Activated naive CD4-positive, alpha-beta T cell treated with anti-CD3 and anti-CD28 coated beads, Interleukin-2, amount 50 U/mL, for 72 hours (primary cell): ENCODE results near the gene MVB12B. TPM values are rescaled to one million over a fixed set of nuclear protein-coding genes. Genes with fewer than 3 reads are reported as not detected.

Source experiments
- ATAC-seq, 2 donors: fragments of 150-1000 bp; cut with Tn5 transposase; 2 replicates each; pipeline ENCODE4 v1.10.0; 2021; ENCODE audit warnings: mild to moderate bottlenecking in 2 of 2, moderate library complexity in 2 of 2
- DNase-seq, 2 donors: peaks; one replicate each; pipeline ENCODE4 v3.0.0; 2021 to 2022; ENCODE audit warnings: low spot score in 2 of 2
- H3K27ac Mint-ChIP-seq, 2 donors: one replicate each; pipeline ENCODE4 v1.8.0; 2022; ENCODE audit warnings: mild to moderate bottlenecking in 2 of 2, mixed read lengths in 2 of 2
- H3K36me3 Mint-ChIP-seq, 2 donors: one replicate each; pipeline ENCODE4 v1.8.0; 2022; ENCODE audit warnings: mixed read lengths in 2 of 2
- H3K9me3 Mint-ChIP-seq, 2 donors: one replicate each; pipeline ENCODE4 v1.8.0; 2022; ENCODE audit warnings: mixed read lengths in 2 of 2
- total RNA-seq, 2 donors: library from RNA; stranded (reverse); gene quantifications; one replicate each; pipeline ENCODE4 v1.2.3, GENCODE V29; 2022

The MVB12B gene
- total RNA-seq, 2 donors from 2014 or later, result 1.4 to 2.3 TPM

DNA sequence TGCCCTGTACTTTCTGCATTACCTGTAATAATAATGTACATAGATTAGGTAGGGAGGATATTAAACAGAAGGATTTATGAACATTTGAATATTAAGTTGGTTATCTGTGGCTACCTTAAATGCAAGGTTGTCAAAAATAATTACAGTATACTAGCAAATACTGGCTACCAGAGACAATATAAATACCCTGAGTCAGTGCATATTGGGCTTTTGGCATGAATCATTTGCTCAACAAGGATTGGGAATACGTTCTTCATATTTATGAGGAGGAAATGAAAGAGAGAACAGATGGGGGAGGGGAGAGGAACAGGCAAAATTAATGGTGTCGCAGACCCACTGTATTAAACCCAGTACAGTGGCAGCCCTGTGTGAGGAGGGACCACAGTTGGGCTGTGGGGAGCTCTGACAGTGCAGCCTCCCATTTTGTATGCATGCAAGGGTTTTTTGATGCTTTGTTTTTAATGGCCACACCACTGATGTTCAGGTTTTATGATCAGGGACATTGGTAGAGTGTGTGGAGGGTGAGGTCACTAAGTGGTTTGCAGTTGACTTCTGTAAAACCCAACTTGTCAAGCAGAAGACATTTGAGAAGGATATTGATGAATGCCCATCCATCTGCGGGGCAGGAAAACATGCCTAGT is 56.9 kb downstream of the MVB12B start:
- Mint-ChIP-seq H3K27ac (no peak overlapping the region), H3K9me3 (no peaks in the 10 kb centered on the region), H3K36me3 (no peaks in the 10 kb centered on the region)
- ATAC-seq (no peak), DNase-seq (no peak)

DNA sequence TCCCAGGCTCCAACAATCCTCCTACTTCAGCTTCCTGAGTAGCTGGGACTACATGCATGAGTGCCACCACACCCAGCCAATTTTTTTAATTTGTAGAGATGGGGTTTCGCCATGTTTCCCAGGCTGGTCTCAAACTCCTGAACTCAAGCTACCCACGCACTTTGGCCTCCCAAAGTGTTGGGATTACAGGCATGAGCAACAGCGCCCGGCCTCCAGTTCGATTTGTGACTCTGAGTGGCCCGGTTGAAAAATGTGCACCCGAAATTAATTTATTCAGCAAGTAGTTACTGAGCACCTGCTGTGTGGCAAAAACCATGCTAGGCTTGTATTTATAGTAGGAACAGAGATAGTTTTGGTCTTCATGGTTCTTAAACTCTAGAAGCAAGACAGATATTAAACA is 58.3 kb downstream of the MVB12B start:
- ATAC-seq (no peak), DNase-seq (no peak)
- no peaks in the 10 kb centered on the region for H3K36me3 Mint-ChIP-seq
- H3K27ac Mint-ChIP-seq, result no peak overlapping the region
- no peaks in the 10 kb centered on the region for H3K9me3 Mint-ChIP-seq

DNA sequence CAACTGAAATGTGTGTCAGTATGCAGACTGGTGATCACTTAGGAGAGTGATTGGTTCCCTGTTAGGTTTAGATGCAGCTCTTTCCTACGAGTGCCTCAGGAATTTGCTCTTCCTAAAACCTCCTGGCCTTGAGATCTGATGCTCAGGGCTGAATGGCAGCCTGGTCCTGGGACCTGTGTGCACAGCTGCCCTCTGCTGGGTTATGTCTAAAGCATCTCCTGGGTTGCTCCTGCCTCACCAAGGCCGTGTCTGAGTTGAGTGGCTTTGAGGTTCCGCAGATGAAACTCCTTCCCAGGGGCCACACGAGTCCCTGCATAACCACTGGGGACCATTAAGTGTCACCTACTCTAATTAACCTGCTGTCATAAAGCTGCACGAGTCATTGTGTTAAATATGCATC is 59.5 kb downstream of the MVB12B start:
- ATAC-seq, result peak in 1 of 2 donors; percentile 41
- H3K27ac Mint-ChIP-seq, result no peak overlapping the region
- no peak for DNase-seq
- no peaks in the 10 kb centered on the region for H3K36me3 Mint-ChIP-seq
- no peaks in the 10 kb centered on the region for H3K9me3 Mint-ChIP-seq

DNA sequence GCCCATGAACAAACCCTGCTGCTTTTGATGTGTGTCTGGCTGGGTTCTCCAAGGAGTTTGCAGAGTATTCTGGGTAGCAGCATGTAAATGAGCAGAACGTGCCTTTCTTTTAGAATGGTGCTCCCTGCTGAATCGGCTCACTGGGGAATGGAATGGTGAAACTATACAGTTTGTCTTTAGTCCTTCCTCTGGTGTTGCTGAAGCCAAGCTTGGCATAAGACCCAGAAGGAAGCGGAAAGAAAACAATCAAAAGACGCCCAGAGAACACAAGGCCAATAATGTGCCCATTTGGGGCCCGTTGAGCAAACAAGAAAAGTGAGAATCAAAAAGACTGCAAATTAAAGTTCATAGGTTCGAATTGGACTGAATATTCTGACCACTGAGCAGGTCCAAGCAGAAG is 60.1 kb downstream of the MVB12B start:
- Mint-ChIP-seq H3K36me3 (no peaks in the 10 kb centered on the region), H3K9me3 (no peaks in the 10 kb centered on the region), H3K27ac (no peak overlapping the region)
- ATAC-seq (no peak), DNase-seq (no peak)

DNA sequence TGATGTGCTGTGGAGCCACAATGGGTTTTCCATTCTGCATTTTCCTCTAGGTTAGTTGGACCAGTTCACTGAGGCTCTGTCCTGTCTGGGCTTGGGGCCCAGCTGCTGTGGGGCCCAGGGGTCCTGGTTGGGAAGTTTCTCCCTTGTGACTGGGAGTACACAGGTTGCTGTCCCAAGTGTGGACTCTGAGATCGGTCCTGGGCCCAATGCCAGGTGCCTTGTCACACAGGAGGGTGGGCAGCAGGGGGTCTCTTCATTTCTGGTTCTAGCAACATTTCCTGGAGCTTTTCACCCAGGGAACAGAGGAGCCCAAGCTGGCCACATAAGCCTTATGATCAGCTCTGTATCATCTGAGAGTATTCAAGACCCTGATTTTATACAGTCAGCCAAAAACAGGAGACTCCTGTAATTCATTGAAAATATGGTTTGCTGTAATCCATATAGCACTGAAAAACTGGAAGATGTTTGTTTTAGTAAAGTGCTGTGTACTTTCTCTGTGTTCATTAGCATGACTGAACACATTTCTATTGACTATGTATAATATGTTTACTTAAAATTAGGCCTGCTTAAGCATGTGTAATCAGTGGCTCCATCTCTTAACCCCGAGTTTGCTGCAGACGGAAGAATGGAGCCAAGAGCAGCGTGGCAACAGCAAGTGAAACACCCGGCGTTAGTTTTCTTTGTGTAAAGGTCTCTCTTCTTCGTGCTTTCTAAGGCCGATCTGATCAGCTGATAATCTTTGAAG is 62.5 kb downstream of the MVB12B start:
- H3K27ac Mint-ChIP-seq, result no peak overlapping the region
- no peaks in the 10 kb centered on the region for H3K36me3 Mint-ChIP-seq
- DNase-seq, result no peak
- no peaks in the 10 kb centered on the region for H3K9me3 Mint-ChIP-seq
- ATAC-seq, result no peak

DNA sequence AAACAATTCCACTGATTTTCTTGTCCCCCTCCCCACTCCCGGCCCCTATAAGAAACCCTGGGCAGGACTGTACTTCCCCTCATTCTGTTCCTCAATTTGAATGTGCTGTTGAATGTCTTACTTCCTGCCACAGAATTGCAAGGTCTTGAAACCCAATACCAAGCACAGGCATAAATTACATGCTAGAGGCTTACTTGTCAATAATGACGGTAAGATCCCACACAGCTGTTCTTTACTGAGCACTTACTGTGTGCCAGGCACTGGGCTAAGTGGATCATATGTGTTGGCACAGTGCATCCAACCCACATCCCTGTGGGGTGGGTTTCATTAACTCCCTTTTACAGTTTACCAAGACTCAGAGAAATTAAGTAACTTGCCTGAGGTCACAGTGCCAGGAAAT is 63.4 kb downstream of the MVB12B start:
- DNase-seq (no peak), ATAC-seq (no peak)
- Mint-ChIP-seq H3K36me3 (no peaks in the 10 kb centered on the region), H3K27ac (no peak overlapping the region), H3K9me3 (no peaks in the 10 kb centered on the region)

DNA sequence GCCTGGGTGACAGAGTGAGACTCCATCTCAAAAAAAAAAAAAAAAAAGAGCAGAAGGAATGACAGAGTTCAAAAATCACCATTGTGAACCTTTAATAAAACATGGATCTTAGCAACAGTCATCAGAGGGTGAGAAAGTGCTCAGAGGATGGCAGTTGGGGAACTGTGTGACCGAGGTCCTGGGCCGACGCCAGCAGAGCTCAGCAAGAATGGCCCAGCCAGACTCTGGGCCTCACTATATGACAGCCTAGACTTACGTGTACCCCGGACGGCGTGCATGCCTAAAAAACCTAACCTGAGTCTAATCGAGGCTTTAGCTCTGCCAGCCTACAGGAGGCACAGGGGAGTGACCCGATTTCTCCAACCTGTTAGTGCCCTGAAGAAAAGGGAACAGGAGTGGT is 64.3 kb downstream of the MVB12B start:
- DNase-seq (no peak), ATAC-seq (no peak)
- H3K27ac Mint-ChIP-seq, result peak overlapping the region in 1 of 2 donors; percentile 4
- no peaks in the 10 kb centered on the region for H3K36me3 Mint-ChIP-seq
- no peaks in the 10 kb centered on the region for H3K9me3 Mint-ChIP-seq

DNA sequence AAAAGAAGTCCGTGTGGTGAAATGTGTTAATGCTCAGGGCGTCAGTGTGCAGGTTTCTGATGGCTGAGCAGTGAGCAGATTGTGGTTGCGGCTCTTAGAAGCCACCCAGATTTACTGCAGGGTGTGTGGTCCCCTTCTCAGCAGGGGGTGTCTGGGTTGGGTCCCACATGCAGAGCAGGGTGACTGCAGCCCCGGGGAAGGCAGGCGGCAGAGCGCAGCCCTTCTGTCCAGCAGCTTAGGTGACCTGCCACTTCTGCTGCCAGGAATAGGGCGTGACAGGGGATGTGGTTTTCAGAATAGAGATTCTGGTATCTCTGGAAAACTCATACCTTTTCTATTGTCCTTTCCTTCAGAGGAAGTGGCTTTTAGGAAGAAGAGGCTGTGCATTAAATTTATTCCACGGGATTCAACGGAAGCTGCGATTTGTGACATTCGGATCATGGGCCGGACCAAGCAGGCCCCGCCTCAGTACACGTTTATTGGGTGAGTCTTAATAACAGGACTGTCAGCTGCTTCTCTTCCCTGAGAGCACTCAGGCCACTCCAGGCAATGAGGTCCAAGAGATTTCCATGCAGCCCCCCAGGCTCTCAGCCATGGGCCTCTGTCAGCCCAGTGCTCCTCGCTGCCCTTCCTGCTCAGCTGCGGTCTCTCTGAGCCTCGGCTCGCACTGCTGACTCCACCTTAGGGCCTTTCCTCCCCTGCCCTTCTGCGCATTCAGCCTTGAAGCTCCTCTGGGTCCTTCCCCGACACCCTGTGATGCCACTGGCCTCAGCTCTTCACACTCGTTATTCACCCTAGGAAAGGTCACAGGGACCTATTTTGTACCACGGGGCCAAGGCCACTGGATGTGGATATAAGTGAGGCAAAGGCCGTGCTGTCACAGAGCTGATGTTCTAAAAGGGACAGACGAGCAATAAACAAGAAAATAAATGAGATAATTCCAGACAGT is 65.4 kb downstream of the MVB12B start:
- H3K9me3 Mint-ChIP-seq, result no peaks in the 10 kb centered on the region
- no peaks in the 10 kb centered on the region for H3K36me3 Mint-ChIP-seq
- ATAC-seq (no peak), DNase-seq (no peak)
- H3K27ac Mint-ChIP-seq, result peak overlapping the region in 1 of 2 donors; percentile 4

DNA sequence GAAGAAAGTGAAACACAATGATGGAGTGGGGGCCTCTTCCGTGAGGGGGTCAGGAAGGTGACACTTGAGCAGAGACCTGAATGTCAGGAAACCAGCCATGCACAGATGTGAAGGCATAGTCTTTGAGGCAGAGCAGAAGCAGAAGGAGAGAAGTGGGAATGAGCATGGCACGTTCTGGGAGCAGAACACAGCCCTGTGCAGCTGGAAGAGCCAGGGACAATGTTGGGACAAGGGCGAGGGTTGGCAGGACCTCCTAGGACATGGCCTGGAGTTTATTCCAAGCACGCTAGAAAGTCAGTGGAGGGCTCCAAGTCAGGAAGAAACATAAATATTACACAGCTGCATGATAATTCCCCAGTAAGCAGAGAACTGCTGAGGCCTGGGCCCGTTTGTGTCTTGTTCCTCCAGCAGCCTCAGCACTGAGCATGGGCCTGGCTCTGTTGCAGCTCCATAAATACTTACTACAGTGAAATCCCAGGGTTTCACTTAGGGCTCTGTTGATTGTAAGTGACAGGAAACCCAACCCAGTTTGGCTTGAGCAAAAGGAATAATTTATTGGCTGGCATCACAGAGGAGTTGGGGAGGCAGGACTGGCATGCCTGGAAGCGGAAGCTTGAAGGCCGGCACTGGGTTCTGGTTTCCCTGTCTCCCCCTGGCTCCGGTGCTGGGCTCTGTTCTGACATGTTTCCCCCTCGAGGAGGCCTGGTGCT is 66.2 kb downstream of the MVB12B start:
- no peak for ATAC-seq
- Mint-ChIP-seq H3K27ac (no peak overlapping the region), H3K9me3 (no peaks in the 10 kb centered on the region), H3K36me3 (no peaks in the 10 kb centered on the region)
- no peak for DNase-seq

DNA sequence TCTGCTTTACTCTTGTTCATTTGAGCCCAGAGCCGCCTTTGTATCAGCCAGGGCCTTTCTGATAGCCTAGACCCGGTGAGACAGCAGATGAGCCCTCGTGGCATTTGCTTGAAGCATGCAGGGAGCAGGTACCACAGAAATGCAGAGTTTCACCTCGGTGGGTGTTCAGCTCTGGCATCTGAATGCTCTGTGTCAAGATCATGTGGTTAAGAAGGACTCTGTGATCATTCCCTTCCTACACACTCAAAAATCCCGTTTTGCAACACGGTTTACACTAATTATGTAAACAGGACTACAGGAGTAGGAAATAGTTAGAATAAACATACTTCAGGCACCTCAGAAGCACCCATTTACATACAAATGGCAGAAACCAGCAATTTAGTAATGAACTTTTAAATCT is 67.2 kb downstream of the MVB12B start:
- H3K9me3 Mint-ChIP-seq, result no peaks in the 10 kb centered on the region
- no peak for ATAC-seq
- H3K27ac Mint-ChIP-seq, result no peak overlapping the region
- H3K36me3 Mint-ChIP-seq, result no peaks in the 10 kb centered on the region
- no peak for DNase-seq

DNA sequence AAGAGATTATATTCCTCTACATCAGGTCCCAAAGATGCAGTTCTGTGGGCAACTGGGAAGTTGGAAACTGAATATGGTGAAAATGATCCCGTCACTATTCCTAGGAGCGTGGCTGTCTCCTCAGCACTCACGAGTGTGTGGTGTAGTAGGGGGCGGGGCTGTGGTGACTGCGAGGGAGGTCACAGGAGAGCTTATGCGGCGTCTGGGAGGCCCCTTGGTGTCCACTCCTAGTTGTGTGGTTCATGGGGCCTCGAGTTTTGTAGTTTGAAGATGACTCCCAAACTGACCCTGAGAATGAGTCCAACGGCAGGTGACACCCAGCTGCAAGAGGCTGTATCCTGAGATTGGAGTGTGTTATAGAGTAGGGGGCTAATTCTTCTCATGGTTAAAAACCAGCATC is 68.2 kb downstream of the MVB12B start:
- H3K27ac Mint-ChIP-seq, result no peak overlapping the region
- no peaks in the 10 kb centered on the region for H3K9me3 Mint-ChIP-seq
- no peak for DNase-seq
- no peaks in the 10 kb centered on the region for H3K36me3 Mint-ChIP-seq
- ATAC-seq, result no peak

DNA sequence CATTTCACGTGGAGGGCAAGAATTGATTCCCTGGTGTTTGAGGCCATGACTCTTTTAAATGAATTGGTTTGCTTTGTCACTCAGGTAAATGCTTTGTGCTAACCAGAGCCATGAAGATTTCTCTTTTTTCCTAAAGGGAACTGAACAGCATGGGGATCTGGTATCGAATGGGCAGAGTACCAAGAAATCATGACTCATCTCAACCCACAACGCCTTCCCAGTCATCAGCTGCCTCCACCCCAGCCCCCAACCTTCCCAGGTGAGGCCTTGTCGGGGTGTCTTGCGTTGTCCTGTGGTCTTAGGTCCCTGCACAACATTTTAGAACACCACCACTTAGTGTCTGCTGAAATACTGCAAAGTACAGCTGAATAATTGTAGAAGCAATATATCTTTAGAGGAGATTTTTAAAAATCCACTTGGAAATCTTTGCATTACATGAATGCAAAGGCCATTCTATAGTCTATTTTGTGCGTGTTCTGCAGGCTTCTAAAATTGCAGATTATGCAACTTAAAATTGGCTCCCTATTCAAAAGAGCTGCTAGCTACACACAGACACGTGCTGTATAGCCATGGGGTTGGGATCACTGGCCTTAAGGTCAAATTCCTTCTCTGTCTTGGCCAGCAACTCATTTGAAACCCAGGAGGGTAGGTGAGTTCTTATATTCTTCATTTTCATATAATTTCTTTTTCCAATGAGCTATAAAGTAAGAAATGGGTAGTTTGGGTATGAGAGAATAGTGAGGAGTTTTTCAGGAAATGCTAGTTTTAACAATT is 69.0 kb downstream of the MVB12B start:
- DNase-seq (no peak), ATAC-seq (no peak)
- no peak overlapping the region for H3K27ac Mint-ChIP-seq
- no peaks in the 10 kb centered on the region for H3K36me3 Mint-ChIP-seq
- no peaks in the 10 kb centered on the region for H3K9me3 Mint-ChIP-seq

DNA sequence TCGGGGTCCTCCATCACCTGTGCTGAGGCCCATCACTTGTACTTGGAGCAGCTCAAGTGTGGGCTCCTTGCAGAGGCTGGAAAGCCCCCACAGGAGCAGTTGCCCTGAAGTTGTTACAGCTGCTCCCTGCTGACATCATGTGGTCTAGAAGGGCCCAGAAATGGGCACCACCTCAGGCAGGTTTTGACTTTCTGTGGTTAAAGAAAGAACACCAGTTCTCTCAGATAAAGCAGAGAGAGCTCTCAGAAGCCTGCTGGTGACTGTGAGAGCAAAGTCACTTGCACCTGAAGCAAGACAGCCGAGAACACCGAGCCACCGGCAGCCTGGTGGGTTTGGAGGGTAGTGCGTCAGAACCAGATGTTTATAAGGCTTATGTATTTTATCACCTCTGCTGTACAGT is 70.4 kb downstream of the MVB12B start:
- peak; percentile 90 to 95 for ATAC-seq

DNA sequence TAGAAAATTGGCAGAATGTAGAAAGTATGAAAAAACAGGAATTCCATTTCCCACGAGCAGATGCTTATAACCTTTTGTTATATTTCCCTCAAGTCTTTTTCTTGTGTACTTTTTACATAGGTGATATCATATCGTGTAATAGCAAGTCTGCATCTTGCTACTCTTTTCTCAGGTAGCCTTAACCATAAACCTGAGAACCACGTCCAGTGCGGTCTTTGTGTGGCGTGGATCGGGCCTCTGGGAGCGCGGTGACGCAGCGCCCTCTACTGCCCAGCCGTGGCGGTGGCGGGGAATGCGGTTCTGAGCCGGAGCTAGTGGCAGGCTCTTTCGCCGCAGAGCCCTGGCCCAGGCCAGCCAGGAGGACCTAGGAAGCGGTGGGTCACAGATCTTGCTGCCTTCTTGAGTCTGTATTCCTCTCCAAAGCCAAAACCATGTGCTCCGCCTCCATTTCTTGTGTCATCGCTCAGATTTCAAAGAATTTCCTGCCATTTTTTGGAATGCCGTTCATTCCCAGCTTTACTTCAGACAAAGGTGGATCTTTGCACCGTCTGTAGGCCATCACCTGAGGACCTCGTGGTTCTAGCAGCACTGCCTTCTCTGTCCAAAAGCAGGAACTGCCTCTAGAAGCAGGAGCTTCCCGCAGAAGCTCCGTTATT is 71.9 kb downstream of the MVB12B start:
- H3K36me3 Mint-ChIP-seq, result no peaks in the 10 kb centered on the region
- peak; percentile 75 to 85 for DNase-seq
- no peaks in the 10 kb centered on the region for H3K9me3 Mint-ChIP-seq
- peak overlapping the region in 1 of 2 donors; percentile 67 for H3K27ac Mint-ChIP-seq
- peak; percentile 35 to 49 for ATAC-seq

More for the DNA sequence above, 70.4 kb downstream of the MVB12B start:
- peak; percentile 61 to 77 for DNase-seq
- Mint-ChIP-seq H3K9me3 (no peaks in the 10 kb centered on the region), H3K27ac (peak overlapping the region in 1 of 2 donors; percentile 77), H3K36me3 (no peaks in the 10 kb centered on the region)

DNA sequence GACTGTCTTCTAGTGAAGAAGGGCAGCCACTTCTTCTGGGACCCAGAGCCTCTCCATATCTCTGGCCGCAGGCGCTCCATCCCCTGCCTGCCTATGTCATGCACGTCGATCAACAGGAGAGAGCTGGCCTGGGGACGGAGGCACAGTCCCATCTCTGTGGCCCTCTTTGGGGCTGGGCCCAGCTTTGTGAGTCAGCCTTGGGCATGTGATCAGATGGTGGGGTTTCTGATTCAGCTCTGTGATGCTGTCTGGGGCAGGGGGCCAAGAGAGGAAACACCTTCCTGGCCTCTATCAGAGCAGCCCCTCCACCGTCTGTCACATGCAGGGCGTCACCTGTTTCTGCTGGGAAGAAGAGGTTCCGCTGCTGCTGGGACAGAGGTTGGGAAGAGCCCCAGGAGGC is 72.6 kb downstream of the MVB12B start:
- Mint-ChIP-seq H3K27ac (no peak overlapping the region), H3K36me3 (no peaks in the 10 kb centered on the region), H3K9me3 (no peaks in the 10 kb centered on the region)
- DNase-seq (no peak), ATAC-seq (no peak)

DNA sequence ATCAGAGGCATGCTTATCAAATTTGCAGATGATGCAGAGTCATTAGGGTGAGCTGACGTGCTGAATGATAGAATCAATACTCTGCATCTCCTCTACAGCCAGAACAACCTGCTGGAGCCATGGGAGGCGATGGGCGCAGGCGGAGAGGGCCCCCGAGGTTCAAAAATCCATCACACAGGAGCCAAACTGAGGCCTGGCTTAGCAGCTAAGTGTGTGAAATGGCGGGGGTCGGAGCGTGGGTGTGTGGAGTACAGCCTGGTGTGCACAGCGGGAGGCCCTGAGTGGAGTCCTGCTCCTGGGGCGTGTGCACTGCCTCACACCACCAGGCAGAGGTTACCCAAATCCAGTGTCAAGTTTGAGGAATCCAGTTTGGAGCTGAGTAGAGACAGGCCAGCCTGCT is 73.2 kb downstream of the MVB12B start:
- Mint-ChIP-seq H3K36me3 (no peaks in the 10 kb centered on the region), H3K27ac (no peak overlapping the region), H3K9me3 (no peaks in the 10 kb centered on the region)
- ATAC-seq (no peak), DNase-seq (no peak)
